Gastroesophageal sphincter (tissue), 3 donors: Measurements from ENCODE around the gene ACSF3.

Experiments used
- POLR2A ChIP-seq, 2 donors: fragments of 450-650 bp; IDR thresholded peaks; one replicate each; pipeline ENCODE4 v1.6.1; 2017; ENCODE audit warnings: antibody characterized with exemption in 2 of 2, mild to moderate bottlenecking in 2 of 2, moderate library complexity in 1 of 2
- TF ChIP-seq, protein P1 (sequence below), 4 experiments: fragments of 200-600 bp in 2 of 4; fragments of 450-650 bp in 2 of 4; sonication (generic) in 1 of 4; IDR thresholded peaks; one replicate each; pipeline ENCODE4 v1.5.1; 2017 to 2019; ENCODE audit warnings: antibody characterized with exemption in 4 of 4, mild to moderate bottlenecking in 2 of 4, moderate library complexity in 2 of 4

- TF ChIP-seq POLR2A (IDR thresholded peaks at IDR 0.05) = no peak
- TF ChIP-seq, protein P1, sequence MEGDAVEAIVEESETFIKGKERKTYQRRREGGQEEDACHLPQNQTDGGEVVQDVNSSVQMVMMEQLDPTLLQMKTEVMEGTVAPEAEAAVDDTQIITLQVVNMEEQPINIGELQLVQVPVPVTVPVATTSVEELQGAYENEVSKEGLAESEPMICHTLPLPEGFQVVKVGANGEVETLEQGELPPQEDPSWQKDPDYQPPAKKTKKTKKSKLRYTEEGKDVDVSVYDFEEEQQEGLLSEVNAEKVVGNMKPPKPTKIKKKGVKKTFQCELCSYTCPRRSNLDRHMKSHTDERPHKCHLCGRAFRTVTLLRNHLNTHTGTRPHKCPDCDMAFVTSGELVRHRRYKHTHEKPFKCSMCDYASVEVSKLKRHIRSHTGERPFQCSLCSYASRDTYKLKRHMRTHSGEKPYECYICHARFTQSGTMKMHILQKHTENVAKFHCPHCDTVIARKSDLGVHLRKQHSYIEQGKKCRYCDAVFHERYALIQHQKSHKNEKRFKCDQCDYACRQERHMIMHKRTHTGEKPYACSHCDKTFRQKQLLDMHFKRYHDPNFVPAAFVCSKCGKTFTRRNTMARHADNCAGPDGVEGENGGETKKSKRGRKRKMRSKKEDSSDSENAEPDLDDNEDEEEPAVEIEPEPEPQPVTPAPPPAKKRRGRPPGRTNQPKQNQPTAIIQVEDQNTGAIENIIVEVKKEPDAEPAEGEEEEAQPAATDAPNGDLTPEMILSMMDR (IDR thresholded peaks at IDR 0.05) = no peak
These were observed 43.4 kb upstream of the ACSF3 start for GRCh38 chr16:89050119-89050867.
